ENCODE data around the gene PRND. TPM values are rescaled to one million over a fixed set of nuclear protein-coding genes. Genes with fewer than 3 reads are reported as not detected.

Gene PRND
- total and polyA plus RNA-seq, 2 of the 13 experiments (the other 11 are each of a cell fraction or from before 2014, with no cell fraction given): not detected

DNA sequence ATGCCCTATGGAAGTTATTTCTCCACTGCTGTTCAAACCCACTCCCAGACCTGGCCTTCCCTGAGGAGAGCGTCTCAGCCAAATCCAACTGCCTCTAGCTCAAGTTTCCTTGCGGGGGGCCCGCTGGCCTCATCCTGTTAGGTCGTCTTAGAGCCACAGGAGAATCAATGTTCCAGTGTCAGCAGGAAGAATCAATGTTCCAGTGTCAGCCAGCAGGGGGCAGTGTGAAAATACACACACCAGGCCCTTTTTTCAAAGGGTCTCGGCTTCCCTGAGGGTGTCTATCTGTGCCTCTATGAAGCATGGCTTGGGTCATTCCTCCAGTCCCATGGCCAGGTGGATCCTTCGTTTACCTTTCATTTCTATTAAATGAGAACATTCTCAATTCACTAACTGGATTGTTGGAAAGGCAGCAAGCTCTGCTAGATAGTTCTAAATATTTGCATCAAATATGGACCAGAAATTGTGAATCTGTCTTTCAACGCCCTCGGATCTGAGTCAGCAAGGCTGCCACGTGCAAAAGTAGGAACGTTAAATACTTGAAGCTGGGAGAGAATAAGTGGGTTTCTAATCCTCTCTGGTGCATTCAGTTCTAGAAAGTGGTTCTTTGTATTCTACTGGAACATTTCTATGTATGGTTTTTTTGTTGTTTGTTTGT lies 19.2 kb downstream of the PRND start (continued):
- TF ChIP-seq ZNF296 (CRISPR knock-in tag; conservative IDR thresholded peaks at IDR 0.05) (no peak), ZNF598 (CRISPR knock-in tag; IDR thresholded peaks at IDR 0.05; ENCODE audit: borderline replicate concordance) (peak; percentile 35; the same call in 1 of the 2 replicates), ZNF136 (CRISPR knock-in tag; IDR thresholded peaks at IDR 0.05; ENCODE audit: low read depth) (0 out of 2 replicates have a peak, but pooled peaks have one; percentile 51), XRCC5 (optimal IDR thresholded peaks at IDR 0.05; ENCODE audit: low read length) (peak; percentile 95), ZFP62 (CRISPR knock-in tag; IDR thresholded peaks at IDR 0.05) (no peak), ZNF33B (CRISPR knock-in tag; IDR thresholded peaks at IDR 0.05) (peak; percentile 57; the same call in 1 of the 2 replicates), PAF1 (CRISPR knock-in tag; IDR thresholded peaks at IDR 0.05) (no peak), ZNF274 (CRISPR knock-in tag; IDR thresholded peaks at IDR 0.05) (0 out of 2 replicates have a peak, but pooled peaks have one; percentile 21), ZNF567 (CRISPR knock-in tag; IDR thresholded peaks at IDR 0.05; ENCODE audit: borderline replicate concordance) (0 out of 2 replicates have a peak, but pooled peaks have one; percentile 55), ZNF883 (CRISPR knock-in tag; IDR thresholded peaks at IDR 0.05; ENCODE audit: not compliant biosample characterization) (peak; percentile 50)
- TF ChIP-seq, protein P1, sequence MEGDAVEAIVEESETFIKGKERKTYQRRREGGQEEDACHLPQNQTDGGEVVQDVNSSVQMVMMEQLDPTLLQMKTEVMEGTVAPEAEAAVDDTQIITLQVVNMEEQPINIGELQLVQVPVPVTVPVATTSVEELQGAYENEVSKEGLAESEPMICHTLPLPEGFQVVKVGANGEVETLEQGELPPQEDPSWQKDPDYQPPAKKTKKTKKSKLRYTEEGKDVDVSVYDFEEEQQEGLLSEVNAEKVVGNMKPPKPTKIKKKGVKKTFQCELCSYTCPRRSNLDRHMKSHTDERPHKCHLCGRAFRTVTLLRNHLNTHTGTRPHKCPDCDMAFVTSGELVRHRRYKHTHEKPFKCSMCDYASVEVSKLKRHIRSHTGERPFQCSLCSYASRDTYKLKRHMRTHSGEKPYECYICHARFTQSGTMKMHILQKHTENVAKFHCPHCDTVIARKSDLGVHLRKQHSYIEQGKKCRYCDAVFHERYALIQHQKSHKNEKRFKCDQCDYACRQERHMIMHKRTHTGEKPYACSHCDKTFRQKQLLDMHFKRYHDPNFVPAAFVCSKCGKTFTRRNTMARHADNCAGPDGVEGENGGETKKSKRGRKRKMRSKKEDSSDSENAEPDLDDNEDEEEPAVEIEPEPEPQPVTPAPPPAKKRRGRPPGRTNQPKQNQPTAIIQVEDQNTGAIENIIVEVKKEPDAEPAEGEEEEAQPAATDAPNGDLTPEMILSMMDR (CRISPR knock-in tag; IDR thresholded peaks at IDR 0.05): peak; percentile 88
- TF ChIP-seq, protein P2, sequence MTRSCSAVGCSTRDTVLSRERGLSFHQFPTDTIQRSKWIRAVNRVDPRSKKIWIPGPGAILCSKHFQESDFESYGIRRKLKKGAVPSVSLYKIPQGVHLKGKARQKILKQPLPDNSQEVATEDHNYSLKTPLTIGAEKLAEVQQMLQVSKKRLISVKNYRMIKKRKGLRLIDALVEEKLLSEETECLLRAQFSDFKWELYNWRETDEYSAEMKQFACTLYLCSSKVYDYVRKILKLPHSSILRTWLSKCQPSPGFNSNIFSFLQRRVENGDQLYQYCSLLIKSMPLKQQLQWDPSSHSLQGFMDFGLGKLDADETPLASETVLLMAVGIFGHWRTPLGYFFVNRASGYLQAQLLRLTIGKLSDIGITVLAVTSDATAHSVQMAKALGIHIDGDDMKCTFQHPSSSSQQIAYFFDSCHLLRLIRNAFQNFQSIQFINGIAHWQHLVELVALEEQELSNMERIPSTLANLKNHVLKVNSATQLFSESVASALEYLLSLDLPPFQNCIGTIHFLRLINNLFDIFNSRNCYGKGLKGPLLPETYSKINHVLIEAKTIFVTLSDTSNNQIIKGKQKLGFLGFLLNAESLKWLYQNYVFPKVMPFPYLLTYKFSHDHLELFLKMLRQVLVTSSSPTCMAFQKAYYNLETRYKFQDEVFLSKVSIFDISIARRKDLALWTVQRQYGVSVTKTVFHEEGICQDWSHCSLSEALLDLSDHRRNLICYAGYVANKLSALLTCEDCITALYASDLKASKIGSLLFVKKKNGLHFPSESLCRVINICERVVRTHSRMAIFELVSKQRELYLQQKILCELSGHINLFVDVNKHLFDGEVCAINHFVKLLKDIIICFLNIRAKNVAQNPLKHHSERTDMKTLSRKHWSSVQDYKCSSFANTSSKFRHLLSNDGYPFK (CRISPR knock-in tag; IDR thresholded peaks at IDR 0.05; ENCODE audit: borderline replicate concordance): 0 out of 2 replicates have a peak, but pooled peaks have one; percentile 37
- TF ChIP-seq, protein P3, sequence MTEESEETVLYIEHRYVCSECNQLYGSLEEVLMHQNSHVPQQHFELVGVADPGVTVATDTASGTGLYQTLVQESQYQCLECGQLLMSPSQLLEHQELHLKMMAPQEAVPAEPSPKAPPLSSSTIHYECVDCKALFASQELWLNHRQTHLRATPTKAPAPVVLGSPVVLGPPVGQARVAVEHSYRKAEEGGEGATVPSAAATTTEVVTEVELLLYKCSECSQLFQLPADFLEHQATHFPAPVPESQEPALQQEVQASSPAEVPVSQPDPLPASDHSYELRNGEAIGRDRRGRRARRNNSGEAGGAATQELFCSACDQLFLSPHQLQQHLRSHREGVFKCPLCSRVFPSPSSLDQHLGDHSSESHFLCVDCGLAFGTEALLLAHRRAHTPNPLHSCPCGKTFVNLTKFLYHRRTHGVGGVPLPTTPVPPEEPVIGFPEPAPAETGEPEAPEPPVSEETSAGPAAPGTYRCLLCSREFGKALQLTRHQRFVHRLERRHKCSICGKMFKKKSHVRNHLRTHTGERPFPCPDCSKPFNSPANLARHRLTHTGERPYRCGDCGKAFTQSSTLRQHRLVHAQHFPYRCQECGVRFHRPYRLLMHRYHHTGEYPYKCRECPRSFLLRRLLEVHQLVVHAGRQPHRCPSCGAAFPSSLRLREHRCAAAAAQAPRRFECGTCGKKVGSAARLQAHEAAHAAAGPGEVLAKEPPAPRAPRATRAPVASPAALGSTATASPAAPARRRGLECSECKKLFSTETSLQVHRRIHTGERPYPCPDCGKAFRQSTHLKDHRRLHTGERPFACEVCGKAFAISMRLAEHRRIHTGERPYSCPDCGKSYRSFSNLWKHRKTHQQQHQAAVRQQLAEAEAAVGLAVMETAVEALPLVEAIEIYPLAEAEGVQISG (CRISPR knock-in tag; IDR thresholded peaks at IDR 0.05): no peak
- TF ChIP-seq, protein P4, sequence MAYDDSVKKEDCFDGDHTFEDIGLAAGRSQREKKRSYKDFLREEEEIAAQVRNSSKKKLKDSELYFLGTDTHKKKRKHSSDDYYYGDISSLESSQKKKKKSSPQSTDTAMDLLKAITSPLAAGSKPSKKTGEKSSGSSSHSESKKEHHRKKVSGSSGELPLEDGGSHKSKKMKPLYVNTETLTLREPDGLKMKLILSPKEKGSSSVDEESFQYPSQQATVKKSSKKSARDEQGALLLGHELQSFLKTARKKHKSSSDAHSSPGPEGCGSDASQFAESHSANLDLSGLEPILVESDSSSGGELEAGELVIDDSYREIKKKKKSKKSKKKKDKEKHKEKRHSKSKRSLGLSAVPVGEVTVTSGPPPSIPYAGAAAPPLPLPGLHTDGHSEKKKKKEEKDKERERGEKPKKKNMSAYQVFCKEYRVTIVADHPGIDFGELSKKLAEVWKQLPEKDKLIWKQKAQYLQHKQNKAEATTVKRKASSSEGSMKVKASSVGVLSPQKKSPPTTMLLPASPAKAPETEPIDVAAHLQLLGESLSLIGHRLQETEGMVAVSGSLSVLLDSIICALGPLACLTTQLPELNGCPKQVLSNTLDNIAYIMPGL (CRISPR knock-in tag; IDR thresholded peaks at IDR 0.05; ENCODE audit: borderline replicate concordance in 1 of 2, low read depth in 1 of 2): peak in 1 of 2 experiments; percentile 51; a peak in 2 of 4 replicates

Measured in HepG2 (cell line).